Liver (tissue), 9 donors: ENCODE data around the gene EPHA5. TPM values are rescaled to one million over a fixed set of nuclear protein-coding genes. Genes with fewer than 3 reads are reported as not detected.

ENCODE experiments used
- DNase-seq: peaks from one replicate; pipeline ENCODE4 v3.0.0-alpha.2; 2017; ENCODE audit warnings: low spot score
- H3K27ac ChIP-seq, 2 donors: one replicate each; pipeline ENCODE4 v1.7.0; 2013; ENCODE audit warnings: inconsistent platforms in 2 of 2, low read length in 2 of 2, control low read depth in 1 of 2, low read depth in 1 of 2, mild to moderate bottlenecking in 1 of 2
- H3K27me3 ChIP-seq, 4 donors: one replicate each; pipeline versions ENCODE4 v1.6.1 to v1.7.0; 2013; ENCODE audit warnings: low read length in 3 of 4, inconsistent platforms in 1 of 4, mild to moderate bottlenecking in 1 of 4, moderate library complexity in 1 of 4; ENCODE audit not compliant: control insufficient read depth in 4 of 4, insufficient read depth in 4 of 4
- H3K36me3 ChIP-seq, 4 donors: one replicate each; pipeline versions ENCODE4 v1.6.1 to v1.7.0; 2013; ENCODE audit warnings: low read length in 3 of 4, mild to moderate bottlenecking in 3 of 4, low read depth in 1 of 4, moderate library complexity in 1 of 4; ENCODE audit not compliant: control insufficient read depth in 4 of 4, insufficient read depth in 3 of 4
- H3K4me1 ChIP-seq, 4 donors: one replicate each; pipeline versions ENCODE4 v1.6.1 to v1.7.0; 2013; ENCODE audit warnings: low read length in 3 of 4, mild to moderate bottlenecking in 3 of 4, moderate library complexity in 1 of 4; ENCODE audit not compliant: control insufficient read depth in 4 of 4, insufficient read depth in 4 of 4
- H3K4me3 ChIP-seq, 3 donors: one replicate each; pipeline versions ENCODE4 v1.6.1 to v1.7.0; 2013; ENCODE audit warnings: low read length in 3 of 3, control low read depth in 1 of 3, low read depth in 1 of 3, mild to moderate bottlenecking in 1 of 3
- H3K9ac ChIP-seq, 2 donors: one replicate each; pipeline ENCODE4 v1.7.0; 2013; ENCODE audit warnings: low read length in 2 of 2, mild to moderate bottlenecking in 2 of 2, moderate library complexity in 2 of 2, control low read depth in 1 of 2, low read depth in 1 of 2
- H3K9me3 ChIP-seq, 4 donors: one replicate each; pipeline versions ENCODE4 v1.6.1 to v1.7.0; 2013; ENCODE audit warnings: low read length in 3 of 4; ENCODE audit not compliant: control insufficient read depth in 4 of 4
- ATF3 ChIP-seq: IDR thresholded peaks from 2 replicates; pipeline ENCODE4 v1.6.1; 2016; ENCODE audit warnings: antibody characterized with exemption
- CTCF ChIP-seq: fragments of 150-350 bp; IDR thresholded peaks from 2 replicates; pipeline ENCODE4 v1.5.1; 2017; ENCODE audit warnings: improper control_type of control experiment, low read depth, low read length; ENCODE audit not compliant: missing input control
- EGR1 ChIP-seq, 2 donors: IDR thresholded peaks; 2 replicates each; pipeline ENCODE4 v1.6.1; 2016 to 2018; ENCODE audit warnings: antibody characterized with exemption in 2 of 2, low read depth in 2 of 2
- FOXA1 ChIP-seq: IDR thresholded peaks from 2 replicates; pipeline ENCODE4 v1.6.1; 2016; ENCODE audit warnings: antibody characterized with exemption
- FOXA2 ChIP-seq: IDR thresholded peaks from 2 replicates; pipeline ENCODE4 v1.6.1; 2016; ENCODE audit warnings: antibody characterized with exemption
- JUND ChIP-seq, 2 donors: IDR thresholded peaks; 2 replicates each; pipeline ENCODE4 v1.6.1; 2016; ENCODE audit warnings: antibody characterized with exemption in 2 of 2
- MAX ChIP-seq: IDR thresholded peaks from 2 replicates; pipeline ENCODE4 v1.6.1; 2016; ENCODE audit warnings: antibody characterized with exemption
- NR2F2 ChIP-seq: IDR thresholded peaks from 2 replicates; pipeline ENCODE4 v1.6.1; 2016; ENCODE audit warnings: antibody characterized with exemption
- RAD21 ChIP-seq, 2 donors: IDR thresholded peaks; 2 replicates each; pipeline ENCODE4 v1.6.1; 2016; ENCODE audit warnings: antibody characterized with exemption in 2 of 2, mild to moderate bottlenecking in 2 of 2
- RXRA ChIP-seq, 2 donors: IDR thresholded peaks; 2 replicates each; pipeline ENCODE4 v1.6.1; 2017 to 2018; ENCODE audit warnings: antibody characterized with exemption in 2 of 2, mild to moderate bottlenecking in 1 of 2
- SP1 ChIP-seq: IDR thresholded peaks from 2 replicates; pipeline ENCODE4 v1.6.1; 2018; ENCODE audit warnings: antibody characterized with exemption, mild to moderate bottlenecking
- TAF1 ChIP-seq: conservative IDR thresholded peaks from 2 replicates; pipeline ENCODE4 v1.6.1; 2016; ENCODE audit warnings: antibody characterized with exemption, mild to moderate bottlenecking
- YY1 ChIP-seq: IDR thresholded peaks from 2 replicates; pipeline ENCODE4 v1.6.1; 2016; ENCODE audit warnings: antibody characterized with exemption, mild to moderate bottlenecking
- ZBTB33 ChIP-seq: IDR thresholded peaks from 2 replicates; pipeline ENCODE4 v1.6.1; 2016; ENCODE audit warnings: antibody characterized with exemption
- WGBS: extraction: QIAGEN DNeasy Blood & Tissue Kit; methylation state at CpG from one replicate; pipeline ENCODE4 v1.1.7; 2013; 5-methylcytosine and 5-hydroxymethylcytosine counted together
- polyA plus RNA-seq, 2 donors: library from polyadenylated mRNA; stranded (reverse) in 1 of 2; unstranded in 1 of 2; fragments of 200-250 nt in 1 of 2; fragments of >200 nt in 1 of 2; fragmentation: Nextera tagmentation in 1 of 2; extraction: Ambion mirVana in 1 of 2; gene quantifications; one replicate each; pipeline versions ENCODE4 v1.2.1 to v1.2.3, GENCODE V29; 2013 to 2015
- total RNA-seq, 2 donors: library from RNA; depleted of rRNA; stranded (reverse); fragments of >200 nt; gene quantifications; one replicate each; pipeline ENCODE4 v1.2.3, GENCODE V29; 2014
- TF ChIP-seq, protein P1 (sequence below): IDR thresholded peaks from 2 replicates; pipeline ENCODE4 v1.6.1; 2016; ENCODE audit warnings: antibody characterized with exemption, mild to moderate bottlenecking
- donor health status: healthy.
- donor health status: healthy.
- donor health status: healthy.
- donor health status: healthy.
- donor health status: healthy.

EPHA5 gene
- total and polyA plus RNA-seq, 4 donors = not detected

- Histone ChIP-seq H3K27me3 (no peaks in the 10 kb centered on the region), H3K9me3 (no peaks in the 10 kb centered on the region), H3K4me3 (no peak overlapping the region), H3K36me3 (no peaks in the 10 kb centered on the region), H3K9ac (no peak overlapping the region), H3K27ac (no peak overlapping the region), H3K4me1 (no peaks in the 10 kb centered on the region)
- no peak for DNase-seq
- WGBS = 19% methylated on average over 1 of the region's 1 CpG
- TF ChIP-seq FOXA1 (no peak), JUND (IDR thresholded peaks at IDR 0.05) (no peak), RAD21 (IDR thresholded peaks at IDR 0.05) (no peak), ATF3 (no peak), EGR1 (IDR thresholded peaks at IDR 0.05; ENCODE audit: low read depth in 2 of 2) (no peak), NR2F2 (no peak), CTCF (no peak), TAF1 (no peak), SP1 (no peak), YY1 (no peak), RXRA (IDR thresholded peaks at IDR 0.05) (no peak), MAX (no peak), ZBTB33 (no peak)
- TF ChIP-seq, protein P1, sequence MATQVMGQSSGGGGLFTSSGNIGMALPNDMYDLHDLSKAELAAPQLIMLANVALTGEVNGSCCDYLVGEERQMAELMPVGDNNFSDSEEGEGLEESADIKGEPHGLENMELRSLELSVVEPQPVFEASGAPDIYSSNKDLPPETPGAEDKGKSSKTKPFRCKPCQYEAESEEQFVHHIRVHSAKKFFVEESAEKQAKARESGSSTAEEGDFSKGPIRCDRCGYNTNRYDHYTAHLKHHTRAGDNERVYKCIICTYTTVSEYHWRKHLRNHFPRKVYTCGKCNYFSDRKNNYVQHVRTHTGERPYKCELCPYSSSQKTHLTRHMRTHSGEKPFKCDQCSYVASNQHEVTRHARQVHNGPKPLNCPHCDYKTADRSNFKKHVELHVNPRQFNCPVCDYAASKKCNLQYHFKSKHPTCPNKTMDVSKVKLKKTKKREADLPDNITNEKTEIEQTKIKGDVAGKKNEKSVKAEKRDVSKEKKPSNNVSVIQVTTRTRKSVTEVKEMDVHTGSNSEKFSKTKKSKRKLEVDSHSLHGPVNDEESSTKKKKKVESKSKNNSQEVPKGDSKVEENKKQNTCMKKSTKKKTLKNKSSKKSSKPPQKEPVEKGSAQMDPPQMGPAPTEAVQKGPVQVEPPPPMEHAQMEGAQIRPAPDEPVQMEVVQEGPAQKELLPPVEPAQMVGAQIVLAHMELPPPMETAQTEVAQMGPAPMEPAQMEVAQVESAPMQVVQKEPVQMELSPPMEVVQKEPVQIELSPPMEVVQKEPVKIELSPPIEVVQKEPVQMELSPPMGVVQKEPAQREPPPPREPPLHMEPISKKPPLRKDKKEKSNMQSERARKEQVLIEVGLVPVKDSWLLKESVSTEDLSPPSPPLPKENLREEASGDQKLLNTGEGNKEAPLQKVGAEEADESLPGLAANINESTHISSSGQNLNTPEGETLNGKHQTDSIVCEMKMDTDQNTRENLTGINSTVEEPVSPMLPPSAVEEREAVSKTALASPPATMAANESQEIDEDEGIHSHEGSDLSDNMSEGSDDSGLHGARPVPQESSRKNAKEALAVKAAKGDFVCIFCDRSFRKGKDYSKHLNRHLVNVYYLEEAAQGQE = no peak
Measured at GRCh38 chr4:65617416-65617815, 52.9 kb downstream of the EPHA5 start.

- H3K4me1 ChIP-seq = no peaks in the 10 kb centered on the region
- no peaks in the 10 kb centered on the region for H3K27me3 ChIP-seq
- WGBS = 44% methylated on average over 1 of the region's 1 CpG
- no peak overlapping the region for H3K4me3 ChIP-seq
- no peak for DNase-seq
- TF ChIP-seq FOXA2 (no peak), SP1 (no peak), EGR1 (IDR thresholded peaks at IDR 0.05; ENCODE audit: low read depth in 2 of 2) (no peak)
- TF ChIP-seq, protein P1 = no peak
- H3K9ac ChIP-seq = no peak overlapping the region
- no peak overlapping the region for H3K27ac ChIP-seq
- H3K9me3 ChIP-seq = peaks cover 0 to 3% (median 0%) of the 10 kb centered on the region in 4 donors
- H3K36me3 ChIP-seq = no peaks in the 10 kb centered on the region
Measured at GRCh38 chr4:65604515-65604914, 65.8 kb downstream of the EPHA5 start.
